K562 (cell line): ENCODE data around the gene DUSP28.

Source experiments
- MLLT1 ChIP-seq, 2 experiments: fragments of 450-650 bp; IDR thresholded peaks; 2 replicates each; pipeline ENCODE4 v1.6.1; 2016
- POLR2AphosphoS5 ChIP-seq: IDR thresholded peaks from 2 replicates; pipeline ENCODE4 v1.6.1; 2011; ENCODE audit warnings: mild to moderate bottlenecking, low read depth, low read length, moderate library complexity; ENCODE audit not compliant: control insufficient read depth, insufficient read depth
- SNIP1 ChIP-seq: fragments of 450-650 bp; IDR thresholded peaks from 2 replicates; pipeline ENCODE4 v1.7.1; 2017; ENCODE audit warnings: low read depth, mild to moderate bottlenecking
- ZBTB9 ChIP-seq: fragments of 450-650 bp; formaldehyde crosslinking; IDR thresholded peaks from 2 replicates; pipeline ENCODE4 v1.4.0; 2020; ENCODE audit warnings: mild to moderate bottlenecking, moderate library complexity

- peak; percentile 64; the same call in 1 of the 2 replicates for TF ChIP-seq POLR2AphosphoS5
- TF ChIP-seq MLLT1 (IDR thresholded peaks at IDR 0.05): peak in 1 of 2 experiments; percentile 82; a peak in 1 of 4 replicates
- TF ChIP-seq ZBTB9: peak; percentile 97
- no peak for TF ChIP-seq SNIP1
Observed at GRCh38 chr2:240565333-240566202, 5.4 kb downstream of the DUSP28 start.
